GM10266 (cell line): Measurements from ENCODE around the gene COA1.

Experiments used
- DNase-seq: peaks from one replicate; pipeline ENCODE4 v3.0.0; 2012; ENCODE audit errors: extremely low spot score
- TF ChIP-seq, protein P1 (sequence below): IDR thresholded peaks from 2 replicates; pipeline ENCODE4 v1.5.1; 2012; ENCODE audit warnings: mild to moderate bottlenecking, low read depth; ENCODE audit not compliant: control insufficient read depth, insufficient read depth; ENCODE audit errors: missing control alignments

COA1 gene

DNA sequence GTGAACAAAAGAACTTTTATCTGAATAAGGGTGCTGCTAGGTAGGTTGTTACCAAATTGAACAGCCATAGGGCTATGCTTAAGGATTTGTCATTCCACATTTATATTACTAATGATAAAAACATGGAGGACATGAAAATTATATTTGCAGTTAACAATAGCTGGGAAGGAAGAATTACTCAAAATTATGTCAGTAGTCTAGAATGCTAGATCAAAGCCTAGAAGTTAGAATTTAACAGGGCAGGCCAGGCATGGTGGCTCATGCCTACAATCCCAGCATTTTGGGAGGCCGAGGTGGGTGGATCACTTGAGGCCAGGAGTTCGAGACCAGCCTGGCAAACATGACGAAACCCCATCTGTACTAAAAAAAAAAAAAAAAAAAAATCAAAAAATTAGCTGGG is 137.0 kb downstream of the COA1 start:
- TF ChIP-seq, protein P1, sequence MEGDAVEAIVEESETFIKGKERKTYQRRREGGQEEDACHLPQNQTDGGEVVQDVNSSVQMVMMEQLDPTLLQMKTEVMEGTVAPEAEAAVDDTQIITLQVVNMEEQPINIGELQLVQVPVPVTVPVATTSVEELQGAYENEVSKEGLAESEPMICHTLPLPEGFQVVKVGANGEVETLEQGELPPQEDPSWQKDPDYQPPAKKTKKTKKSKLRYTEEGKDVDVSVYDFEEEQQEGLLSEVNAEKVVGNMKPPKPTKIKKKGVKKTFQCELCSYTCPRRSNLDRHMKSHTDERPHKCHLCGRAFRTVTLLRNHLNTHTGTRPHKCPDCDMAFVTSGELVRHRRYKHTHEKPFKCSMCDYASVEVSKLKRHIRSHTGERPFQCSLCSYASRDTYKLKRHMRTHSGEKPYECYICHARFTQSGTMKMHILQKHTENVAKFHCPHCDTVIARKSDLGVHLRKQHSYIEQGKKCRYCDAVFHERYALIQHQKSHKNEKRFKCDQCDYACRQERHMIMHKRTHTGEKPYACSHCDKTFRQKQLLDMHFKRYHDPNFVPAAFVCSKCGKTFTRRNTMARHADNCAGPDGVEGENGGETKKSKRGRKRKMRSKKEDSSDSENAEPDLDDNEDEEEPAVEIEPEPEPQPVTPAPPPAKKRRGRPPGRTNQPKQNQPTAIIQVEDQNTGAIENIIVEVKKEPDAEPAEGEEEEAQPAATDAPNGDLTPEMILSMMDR: no peak
- no peak for DNase-seq

DNA sequence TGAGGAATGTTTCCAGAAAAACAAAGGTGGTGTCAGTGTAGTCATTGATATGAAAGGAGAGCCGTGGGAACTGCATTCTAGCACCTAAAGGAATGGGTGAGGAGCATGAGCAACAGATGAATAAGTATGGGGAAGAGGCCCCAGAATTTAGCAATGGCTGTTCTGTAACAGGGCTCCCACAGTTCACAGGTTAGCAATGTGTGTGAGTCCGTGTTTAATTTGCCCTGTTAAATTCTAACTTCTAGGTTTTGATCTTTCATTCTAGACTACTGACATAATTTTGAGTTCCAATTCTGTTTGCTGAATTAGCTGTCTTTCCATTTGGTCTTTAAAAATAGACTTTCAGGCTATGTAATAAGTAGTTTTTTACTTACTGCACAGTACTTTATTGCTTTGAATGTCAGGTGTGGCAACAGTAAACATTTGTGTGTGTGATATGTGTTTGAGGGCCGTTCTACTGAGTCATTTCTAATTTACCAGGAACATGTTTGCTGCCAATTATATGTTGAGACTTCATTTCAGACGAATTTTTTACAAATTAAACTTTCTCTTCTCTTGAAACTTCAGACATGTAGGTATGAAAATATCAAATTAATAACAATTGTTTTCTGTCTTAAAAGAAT is 137.7 kb downstream of the COA1 start:
- TF ChIP-seq, protein P1: no peak
- DNase-seq: peak; percentile 7

DNA sequence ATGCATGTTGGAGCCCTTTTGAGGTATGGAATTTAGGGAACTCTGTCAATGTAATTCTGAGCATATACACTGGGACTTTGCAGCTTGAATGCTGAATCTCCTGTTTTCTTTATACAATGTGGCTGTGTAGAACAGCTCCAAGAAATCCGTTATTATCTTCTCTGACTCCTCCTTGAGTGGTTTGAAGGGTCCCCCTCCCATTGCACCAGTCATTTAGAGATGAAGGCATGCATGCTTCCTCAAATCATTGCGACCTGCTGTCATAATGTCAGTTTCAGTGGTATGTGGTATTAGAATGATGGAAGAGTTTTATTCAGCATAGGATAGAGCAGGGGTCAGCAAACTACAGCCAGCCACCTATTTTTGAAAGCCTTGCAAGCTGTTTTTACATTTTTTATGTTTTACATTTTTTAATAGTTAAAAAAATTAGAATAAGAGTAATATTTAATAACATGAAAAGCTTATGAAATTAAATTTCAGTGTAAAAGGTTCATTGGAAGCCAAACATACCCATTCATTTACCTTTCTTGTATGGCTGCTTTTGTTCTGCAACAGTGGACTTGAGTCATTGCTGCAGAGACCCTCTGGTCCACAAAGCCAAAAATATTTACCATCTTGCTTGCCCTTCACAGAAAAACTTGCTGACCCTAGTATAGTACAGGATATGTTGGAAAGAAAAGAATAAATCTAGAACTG is 138.3 kb downstream of the COA1 start:
- TF ChIP-seq, protein P1: no peak
- DNase-seq: peak; percentile 69

DNA sequence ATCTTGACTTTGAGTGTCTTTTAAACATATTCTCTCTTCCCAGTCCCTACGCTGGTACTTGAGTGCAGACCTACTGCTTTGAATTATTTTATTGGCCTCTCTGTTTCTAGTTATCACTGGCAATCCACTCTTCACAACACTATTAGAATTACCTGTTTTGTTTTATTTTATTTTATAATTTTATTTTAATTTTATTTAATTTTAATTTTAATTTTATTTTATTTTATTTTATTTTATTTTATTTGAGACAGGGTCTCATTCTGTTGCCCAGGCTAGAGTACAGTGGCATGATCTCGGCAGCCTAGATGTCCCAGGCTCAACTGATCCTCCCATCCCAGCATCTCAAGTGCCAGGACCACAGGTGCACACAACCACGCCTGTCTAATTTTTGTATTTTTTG is 139.6 kb downstream of the COA1 start:
- TF ChIP-seq, protein P1: no peak
- no peak for DNase-seq
